Stimulated activated CD4-positive, alpha-beta T cell treated with anti-CD3 and anti-CD28 coated beads, Interleukin-1b, Interleukin-23, amount 100 ng/mL, for 24 hours (primary cell): ENCODE results near the gene CXXC5.

Experiments
- DNase-seq, 4 experiments: peaks; one replicate each; pipeline ENCODE4 v3.0.0-alpha.2; 2020; ENCODE audit warnings: low read depth in 4 of 4, low spot score in 1 of 4

The CXXC5 gene

DNA sequence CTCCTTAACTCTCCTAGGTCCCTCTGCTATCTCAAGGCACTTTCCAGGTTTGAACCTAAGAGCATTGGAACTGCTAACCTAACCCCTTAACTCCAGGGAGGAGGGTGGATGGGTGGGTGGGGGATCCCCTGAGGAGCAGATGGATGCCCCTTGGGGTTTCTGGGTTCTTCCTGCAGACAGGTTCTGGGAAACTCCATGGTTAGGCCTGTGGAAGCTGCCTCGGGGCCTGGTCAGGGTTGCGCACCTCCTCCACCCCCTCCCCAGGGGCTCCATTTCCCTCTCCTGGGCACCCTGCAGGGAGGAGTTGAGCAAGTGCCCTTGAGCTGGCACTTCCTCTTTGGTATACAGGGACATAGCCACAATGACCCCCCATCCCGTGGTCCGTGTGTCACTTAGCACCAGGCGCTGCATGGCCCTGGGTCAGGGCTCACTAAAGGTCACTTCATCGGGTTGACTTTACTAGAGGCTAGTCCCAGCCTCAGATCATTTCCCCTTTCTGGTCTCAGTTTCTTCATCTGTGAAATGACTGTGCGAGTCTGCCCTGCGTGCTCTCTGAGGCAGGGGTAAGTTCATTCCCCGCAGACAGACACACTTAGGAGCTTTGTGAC lies 16.0 kb downstream of the CXXC5 start:
- DNase-seq = no peak

GRCh38 chr5:139664727-139665351 lies 16.7 kb downstream of the CXXC5 start:
- no peak for DNase-seq

DNA sequence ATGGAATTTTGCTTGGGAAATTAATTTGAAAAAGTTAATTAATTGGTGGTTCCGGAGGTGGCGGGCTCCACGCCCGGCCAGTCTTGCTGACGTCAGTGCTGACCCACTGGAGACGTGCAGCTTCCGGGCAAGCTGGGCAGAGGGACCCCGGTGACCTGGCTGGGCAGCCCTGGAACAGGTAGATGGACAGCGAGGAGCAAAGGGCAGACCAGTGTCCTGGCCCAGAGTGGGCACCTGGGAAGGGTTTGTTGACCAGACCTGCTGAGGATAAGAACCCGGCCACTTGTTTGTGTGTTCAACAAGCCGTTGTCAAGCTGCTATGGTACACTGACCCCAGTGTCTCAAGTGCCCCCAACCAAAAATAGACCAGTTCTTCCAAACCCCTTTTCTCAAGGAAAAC lies 17.5 kb downstream of the CXXC5 start:
- no peak for DNase-seq

DNA sequence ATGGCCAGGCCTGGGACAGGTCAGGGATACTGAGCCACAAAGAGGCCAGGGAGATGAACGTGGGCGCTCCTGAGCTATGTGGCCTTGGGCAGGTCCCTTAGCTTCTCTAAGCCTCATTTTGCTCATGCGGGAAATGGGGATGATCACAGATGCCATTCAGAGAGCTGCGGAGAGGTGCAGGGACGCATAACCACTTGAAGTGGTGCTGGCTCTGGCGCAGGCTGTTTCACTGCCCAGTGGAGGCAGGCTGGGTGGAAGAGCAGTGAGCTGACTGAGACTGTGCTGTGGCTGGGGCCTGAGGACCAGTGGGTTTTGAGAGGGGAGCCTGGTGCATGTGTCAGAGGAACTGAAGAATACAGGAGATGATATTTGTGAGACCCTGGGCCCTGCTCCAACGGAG lies 18.4 kb downstream of the CXXC5 start:
- DNase-seq = no peak

DNA sequence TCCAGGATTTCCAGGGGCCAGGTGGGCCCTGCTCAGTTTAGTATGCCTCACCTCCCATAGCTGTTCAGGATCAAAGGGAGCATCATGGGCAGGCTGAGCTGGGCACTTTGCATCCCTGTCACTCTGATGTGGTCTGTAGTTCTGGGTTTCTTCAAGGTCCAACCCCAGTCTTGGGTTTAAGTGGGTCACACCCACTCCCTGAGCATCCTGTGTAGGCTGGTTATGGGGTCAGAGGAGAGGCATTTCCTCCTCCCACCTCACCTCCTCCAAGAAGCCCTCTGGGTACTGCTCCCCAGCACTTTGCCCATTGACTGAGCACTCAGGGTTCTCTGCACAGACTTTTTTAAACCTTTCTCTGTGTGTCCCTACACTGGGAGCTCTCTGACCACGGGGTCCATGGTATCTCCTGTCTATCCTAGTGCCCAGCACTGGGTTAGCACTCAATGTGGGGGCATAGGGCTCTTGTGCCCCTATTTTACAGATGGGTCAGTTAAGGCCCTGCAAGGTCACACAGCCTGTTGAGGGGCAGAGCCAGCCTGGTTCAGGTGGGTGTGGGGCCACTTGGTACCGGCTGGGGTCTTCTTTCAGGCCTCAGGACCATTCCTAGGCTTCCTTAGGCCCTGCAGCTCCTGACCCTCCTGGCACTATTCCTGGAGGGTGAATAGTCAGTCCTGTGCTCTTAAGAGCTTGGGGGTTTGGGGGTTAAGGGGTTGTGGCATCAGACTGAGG lies 19.0 kb downstream of the CXXC5 start:
- DNase-seq = no peak

DNA sequence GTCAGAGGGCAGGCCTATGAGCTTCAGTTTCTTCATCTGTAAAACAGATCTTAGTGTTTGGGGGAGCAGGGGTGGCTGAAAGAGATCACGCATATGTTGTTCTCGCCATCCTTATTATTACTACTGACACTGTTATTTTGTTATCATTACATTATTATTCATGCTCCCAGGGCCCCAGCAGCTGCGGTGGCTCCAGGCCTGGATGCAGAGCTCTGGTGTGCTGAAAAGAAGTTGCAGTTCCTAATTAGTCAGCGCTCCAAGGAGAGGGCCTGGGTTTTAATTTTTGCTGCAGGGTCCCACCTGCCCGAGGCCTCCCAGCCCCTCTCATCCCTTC lies 19.5 kb downstream of the CXXC5 start:
- no peak for DNase-seq

GRCh38 chr5:139668064-139668880 lies 20.1 kb downstream of the CXXC5 start:
- DNase-seq = no peak

GRCh38 chr5:139668924-139669661 lies 20.9 kb downstream of the CXXC5 start:
- no peak for DNase-seq

- no peak for DNase-seq
These were observed 21.7 kb downstream of the CXXC5 start for GRCh38 chr5:139669662-139670368.

DNA sequence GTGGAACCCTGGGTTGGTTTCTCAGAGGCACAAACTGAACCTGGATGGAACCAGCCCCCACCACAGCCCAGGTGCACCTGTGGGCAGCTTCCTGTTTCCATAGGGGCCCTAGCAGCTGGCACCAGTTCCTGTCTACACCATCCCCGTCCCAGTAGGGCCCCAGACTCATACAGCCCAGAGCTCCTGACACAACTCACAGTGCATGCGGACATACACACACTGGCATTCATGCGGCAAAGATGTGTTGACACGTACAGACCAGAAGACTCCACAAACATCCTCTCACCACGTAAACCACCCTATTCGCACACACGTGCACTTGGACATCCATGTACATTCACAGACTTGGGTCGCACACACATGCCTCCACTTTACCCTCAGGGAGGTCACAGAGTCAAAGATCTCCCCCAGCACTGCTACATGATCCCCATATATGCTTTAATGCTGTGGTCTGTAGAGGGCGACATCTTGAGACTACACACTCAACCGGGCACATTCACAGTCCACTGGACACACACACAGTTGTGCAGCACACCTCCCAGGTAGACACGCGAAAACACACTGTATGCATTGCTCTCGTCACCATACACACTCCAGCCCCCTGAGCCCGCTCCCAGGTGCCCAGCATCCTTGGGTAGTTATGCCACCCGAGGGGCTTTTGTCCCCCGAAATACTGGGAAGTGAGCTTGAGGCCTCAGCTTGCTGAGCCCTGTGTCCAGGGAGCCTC lies 22.4 kb downstream of the CXXC5 start:
- DNase-seq = no peak

GRCh38 chr5:139671096-139671841 lies 23.1 kb downstream of the CXXC5 start:
- no peak for DNase-seq

DNA sequence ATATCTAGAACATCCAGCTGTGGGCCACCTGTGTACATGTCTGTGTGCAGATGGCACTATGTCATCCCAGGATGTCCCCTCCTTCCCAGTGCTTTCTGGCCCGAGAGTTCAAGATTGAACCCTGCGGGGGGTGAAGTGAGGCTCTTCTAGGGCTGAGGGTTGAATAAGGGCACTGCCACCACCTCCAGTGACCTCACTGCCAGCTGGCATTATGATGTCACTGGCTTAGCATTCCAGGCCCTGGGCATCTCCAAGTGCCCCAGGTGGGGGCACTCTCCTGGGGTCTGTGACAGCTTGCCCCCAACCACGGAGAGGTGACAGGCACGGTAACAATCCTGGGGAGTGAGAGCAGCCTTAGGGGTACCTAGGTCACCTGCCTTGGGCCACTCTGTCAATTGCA lies 27.1 kb downstream of the CXXC5 start:
- no peak for DNase-seq

DNA sequence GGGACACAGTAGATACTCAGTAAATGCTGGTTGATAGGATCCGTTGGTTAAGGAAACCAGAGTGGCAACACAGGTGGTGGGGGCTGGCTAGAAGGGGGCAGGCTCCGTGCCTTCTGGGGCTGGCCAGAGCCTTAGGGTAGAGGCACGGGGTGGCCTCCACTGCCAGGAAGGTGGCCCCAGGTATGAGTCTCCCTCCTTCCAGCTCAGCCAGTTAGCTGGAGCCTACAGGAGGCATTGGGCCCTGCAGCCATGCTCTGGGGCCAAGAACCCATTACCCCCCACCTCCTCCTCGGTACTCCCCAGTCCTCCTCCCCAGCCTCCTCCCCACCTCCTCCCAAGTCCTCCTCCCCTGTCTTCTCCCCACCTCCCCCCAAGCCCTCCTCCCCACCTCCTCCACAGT lies 27.7 kb downstream of the CXXC5 start:
- DNase-seq = no peak

- DNase-seq = no peak
These were observed 28.3 kb downstream of the CXXC5 start for GRCh38 chr5:139676406-139676805.

DNA sequence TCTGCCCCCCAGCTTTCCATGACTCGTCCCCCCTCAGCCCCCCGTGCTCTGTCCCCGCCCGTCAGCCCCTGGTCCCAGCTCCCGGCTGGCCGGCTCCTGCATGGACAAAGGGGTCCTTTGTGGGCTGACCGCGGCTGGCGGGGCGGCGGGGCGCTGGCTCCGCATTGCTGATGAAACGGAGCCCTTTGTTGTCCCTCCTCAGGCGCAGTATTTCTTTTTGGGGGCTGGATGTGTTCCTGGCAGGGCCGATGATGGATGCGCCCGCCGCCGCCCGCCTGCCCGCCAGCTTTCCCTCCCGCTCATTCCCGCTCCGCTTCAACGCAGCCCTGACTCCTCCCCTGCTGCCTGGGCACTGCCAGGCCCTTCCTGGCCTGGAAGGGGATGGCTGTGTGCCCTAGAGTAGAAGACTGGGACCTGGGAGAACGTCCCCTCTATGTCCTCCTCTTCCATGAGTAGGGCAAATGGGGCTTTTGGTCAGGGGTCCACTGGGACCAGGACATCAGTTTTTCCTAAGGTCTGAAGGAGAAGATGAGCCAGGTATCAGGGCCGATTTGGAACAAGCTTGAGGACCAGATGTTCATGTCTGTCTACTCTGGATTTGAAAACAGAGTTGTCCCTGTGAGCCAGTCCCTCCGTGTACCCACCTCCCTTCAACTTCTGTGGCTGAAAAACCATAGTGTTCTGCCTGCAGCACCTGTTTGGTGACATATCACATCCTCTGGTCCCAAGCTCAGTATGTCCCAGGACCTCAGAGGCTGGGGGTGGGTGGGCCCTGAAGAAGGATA lies 29.0 kb downstream of the CXXC5 start:
- no peak for DNase-seq

DNA sequence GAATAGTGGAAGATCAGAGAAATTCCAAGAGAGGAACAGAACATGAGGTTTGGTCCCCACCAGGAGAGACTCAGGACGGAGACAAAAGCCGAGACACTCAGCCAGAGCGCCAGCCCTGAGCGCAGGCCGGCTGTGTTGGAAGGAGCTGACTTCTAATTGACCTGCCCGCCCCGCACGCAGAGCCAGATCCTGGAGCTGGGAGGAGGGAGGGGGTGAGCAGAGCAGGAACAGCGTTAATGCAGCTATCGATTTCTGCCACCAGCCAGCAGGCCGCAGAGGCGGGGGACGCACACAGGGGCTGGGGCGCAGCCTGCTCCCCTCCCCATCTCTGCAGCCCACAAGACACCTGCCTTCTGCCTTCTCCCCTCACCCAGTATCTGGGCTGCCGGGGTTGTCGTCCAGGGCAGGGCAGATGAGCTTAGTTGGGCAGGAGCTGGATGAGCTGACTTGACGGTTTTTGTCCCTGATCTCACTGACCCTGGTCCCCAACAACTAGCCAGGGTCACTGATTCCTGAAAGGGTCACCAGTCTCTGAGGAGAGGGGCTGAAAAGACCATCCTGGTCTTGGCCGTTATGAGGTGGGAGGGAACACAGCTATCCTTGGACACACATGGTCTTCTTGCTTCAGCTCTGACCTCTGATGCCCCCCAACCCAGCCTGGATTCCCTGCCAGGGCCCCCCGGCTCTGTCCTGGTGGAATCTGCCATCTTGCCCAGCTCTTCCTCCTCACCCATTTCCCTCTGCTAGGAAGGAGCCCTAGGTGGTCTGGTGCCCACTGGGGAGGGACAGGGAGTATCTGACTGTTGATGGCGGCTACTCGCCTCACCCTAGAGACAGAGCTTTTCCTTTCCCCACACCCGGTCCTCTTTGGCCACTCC lies 29.8 kb downstream of the CXXC5 start:
- no peak for DNase-seq
